GM21528 (cell line): ENCODE data around the gene HPF1.
"Not testable (repeated sequence)": the region's sequence is repeated elsewhere in the genome, so short reads cannot be mapped to it uniquely, and the experiment has no call there.

Experiments used
- ATAC-seq: cut with Tn5 transposase; IDR thresholded peaks from one replicate; pipeline ENCODE4 v1.9.1; 2021; ENCODE audit warnings: mild to moderate bottlenecking, moderate library complexity; ENCODE audit not compliant: unreplicated experiment, low FRiP score

The HPF1 gene

DNA sequence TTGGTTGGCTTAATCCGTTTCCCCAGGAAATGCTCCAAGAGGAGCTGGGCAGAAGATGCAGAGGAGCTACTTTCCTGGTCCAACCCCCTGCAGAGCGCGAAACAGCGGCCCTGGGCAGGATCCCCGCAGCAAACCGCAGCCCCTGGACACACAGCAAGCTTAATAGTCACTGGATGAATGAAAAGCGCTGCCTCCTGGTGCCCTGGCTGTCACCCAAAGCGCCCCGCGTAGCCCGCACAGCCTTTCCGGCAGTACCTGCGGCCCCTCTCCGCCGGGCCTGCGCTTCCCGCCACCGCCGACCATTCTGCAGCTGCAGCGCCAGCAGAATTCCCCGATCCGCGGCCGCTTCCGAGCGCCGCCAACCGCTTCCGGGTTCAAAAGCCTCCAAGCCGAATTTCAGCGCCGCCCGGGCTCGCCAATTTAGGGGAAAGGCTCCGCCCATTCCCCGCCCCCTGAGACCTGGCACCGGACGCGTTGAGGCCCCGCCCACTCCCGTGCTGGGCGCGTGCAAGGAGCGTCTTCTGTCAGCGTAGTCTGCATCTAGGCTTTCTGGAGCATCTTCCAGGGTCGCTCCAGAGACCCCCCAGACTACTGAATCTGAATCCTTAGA lies at the start of gene HPF1:
Gene HPF1 (minus strand): TSS at position 370 of the 610 bp plus-strand sequence. CDS start 67 bp downstream, at position 303.
- ATAC-seq, result peak; percentile 95

DNA sequence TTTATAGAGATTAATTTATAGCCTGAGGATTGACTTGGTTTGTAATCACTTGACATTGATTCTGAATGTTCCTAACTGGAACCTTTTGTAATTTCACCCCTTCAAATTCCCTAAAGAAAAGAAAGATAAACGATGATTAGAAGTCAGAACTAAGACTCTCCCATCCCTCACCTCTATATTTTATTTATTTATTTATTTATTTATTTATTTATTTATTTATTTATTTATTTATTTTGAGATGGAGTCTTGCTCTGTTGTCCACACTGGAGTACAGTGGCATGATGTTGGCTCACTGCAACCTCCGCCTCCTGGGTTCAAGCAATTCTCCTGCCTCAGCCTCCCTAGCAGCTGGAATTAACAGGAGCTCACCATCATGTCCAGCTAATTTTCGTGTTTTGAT lies 49.0 kb upstream of the HPF1 start:
- ATAC-seq, result not testable (repeated sequence)

DNA sequence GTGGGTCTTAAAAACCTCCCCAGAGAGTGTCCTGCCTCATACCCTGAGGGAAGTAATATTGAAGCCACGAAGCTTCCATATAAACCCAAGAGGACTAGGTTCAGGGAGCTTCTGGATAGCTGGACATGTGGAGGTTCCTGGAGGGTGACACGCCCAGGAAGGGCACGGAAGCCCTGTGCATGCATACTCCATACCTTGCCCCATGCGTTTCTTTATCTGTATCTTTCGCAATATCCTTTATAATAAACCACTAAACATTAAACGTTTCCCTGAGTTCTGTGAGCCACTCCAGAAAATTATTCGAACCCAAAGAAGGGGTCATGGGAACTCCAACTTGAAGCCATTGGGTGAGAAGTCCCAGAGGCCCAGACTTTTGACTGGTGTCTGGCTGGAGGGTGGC lies 45.7 kb upstream of the HPF1 start:
- no peak for ATAC-seq

DNA sequence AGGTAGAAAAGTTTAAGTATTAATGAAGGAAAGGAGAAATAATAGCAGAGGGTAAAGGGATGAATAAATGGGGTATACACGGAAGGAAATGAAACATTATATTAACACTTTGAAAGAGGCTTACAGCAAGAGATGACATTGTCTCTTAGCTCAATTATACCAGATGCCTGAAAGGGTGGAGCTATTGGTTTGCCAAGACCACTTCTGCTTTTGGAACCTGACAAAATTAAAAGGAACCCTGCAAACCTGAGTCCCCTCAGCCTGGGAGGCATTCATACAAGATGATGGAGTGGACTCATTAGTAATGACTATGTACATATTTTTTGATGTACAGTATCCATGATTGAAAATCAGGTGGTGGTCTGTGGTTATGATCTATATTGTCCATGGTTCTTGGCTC lies 45.1 kb upstream of the HPF1 start:
- no peak for ATAC-seq

DNA sequence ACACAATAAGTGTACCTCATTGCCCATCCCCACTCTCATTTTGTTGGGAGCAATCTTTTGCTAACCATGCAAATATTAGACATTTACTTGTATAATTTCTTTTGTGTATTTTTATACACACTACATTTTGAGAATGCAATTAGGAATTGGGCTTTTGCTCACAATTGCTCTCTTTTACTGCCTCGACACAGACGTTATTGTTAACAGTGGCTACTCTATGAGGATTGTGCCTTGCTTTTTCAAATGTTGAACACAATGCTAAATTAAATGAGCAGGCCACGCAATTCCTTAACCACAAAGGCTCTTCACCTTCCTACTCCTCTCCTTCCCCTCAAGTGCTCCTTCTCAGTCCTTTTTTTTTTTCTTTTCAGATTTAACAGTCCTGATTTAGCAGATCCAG lies 42.8 kb upstream of the HPF1 start:
- no peak for ATAC-seq

DNA sequence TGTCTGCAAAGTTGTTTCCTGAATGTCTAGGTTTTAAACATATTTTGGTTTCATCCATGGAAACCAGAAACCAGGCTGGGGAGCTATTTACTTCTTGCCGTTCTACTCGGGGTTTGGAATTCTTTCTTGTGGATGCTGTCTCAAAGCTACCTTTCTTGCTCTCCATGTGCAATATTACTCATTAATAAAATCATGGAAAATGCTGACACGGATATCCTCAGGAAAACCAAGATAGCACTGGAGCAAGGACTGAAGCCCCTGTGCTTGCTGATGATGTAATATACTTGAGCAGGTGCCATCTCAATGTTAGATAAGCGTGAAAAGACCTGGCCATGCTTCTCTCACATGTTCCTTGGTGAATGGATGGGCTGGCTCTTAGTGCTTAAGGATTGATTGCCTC lies 41.5 kb upstream of the HPF1 start:
- ATAC-seq, result no peak

DNA sequence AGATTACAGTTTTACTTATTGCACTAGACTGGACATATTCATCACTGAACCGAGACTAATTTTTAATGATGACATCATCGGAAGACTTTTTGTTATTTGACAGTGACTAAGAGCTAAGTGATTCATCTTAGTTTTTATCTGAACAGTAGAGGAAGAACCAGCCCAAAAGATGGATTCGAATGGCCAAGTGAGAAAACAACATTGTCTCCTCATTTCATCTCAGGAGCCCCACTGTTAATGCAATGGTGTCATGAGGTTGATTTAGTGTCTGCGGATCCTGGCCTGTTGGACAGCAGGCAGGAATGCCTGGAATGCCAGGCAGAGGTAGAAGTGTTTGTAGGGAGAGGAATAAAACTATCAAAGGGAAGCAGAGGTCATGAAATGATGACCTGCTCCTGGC lies 37.8 kb upstream of the HPF1 start:
- no peak for ATAC-seq

DNA sequence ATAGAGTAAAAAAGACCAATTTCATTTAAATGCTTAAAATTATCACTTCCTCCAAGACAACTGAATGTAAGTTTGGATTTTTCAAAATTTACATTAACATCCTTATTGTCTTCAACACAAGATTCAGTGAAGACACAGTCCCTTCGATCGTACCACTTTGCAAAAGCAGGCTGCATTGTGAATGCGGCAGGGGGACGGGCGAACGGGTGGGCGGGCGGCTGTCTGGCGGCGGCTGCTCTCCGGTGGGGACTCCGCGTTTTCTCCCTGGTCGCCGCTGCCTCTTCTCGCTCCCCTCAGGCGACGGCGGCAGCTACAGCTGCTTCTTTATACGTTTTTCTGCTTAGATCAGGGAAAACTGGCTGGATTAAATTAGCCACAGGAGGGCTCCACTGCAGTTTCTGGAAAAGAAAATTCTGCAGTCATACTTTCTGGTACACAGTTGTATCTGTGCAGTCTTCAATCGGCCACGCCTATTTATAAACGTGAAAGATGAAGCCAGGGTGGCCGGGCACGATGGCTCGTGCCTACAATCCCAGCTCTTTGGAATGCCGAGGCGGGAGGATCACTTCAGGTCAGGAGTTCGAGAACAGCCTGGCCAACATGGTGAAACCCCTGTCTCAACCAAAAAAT lies 33.9 kb upstream of the HPF1 start:
- ATAC-seq, result no peak

DNA sequence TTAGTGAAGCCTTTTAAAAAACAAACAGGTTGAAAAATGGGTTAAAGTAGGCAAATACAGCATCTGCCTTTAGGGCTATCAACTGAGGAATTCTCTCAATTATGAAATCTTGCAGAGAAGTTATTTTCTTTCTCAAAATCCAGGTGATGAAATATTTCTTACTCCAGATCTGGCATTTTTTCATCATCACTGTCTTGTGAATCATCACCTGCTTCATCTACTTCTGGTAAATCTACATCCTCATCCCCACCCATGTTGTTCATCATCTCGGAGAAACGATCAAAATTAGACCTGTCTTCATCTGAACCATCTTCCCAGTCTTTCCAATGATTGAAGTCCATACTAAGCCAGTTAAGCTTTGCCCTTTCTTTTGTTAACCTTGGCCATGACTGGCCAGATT lies 33.3 kb upstream of the HPF1 start:
- ATAC-seq, result no peak

DNA sequence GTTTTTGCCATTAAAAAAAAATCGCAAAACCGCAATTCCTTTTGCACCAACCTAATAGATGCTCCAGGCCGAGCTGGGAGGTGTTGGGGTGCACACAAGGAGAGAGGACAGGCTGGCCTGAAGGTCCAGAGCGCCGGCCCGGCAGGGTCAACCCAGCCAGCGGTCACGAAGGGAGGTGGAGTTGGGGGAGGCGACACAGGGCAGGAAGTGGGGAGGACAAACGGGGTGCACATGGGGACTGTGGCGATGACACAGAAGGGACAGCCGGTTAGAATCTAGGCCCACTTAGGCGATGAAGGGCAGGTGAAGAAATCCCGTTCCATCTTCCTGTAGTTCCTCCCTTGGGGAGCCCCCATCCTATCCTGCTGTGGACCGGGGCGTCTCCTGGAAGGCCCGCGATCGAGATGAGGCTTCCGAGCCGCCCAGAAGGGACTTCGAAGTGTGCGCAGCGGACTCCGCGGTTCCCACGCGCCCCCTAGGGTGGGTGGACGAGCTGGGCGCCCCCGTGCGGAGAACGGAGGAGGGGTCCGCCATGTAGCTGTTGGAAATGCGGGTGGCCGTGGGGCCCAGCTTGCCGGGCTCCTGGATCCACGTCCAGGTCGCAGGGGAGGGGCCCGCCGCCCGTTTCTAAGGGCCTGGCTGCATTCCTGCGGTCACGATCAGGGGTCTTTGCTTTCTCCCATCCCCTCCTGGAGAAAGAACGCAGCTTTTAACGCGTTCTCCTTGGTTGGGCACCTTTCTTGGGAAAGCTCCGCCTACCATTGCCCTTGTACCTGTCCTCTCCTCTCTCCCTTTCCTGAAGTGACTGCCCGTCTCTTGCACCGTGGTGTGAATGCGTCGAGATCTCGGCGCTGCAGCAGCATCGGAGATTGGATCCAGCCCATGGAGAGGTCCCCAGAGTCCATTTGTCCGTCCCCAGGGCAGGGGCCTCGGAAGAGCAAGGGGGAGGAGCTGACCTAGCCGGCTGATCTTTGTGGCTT lies 17.0 kb upstream of the HPF1 start:
- no peak for ATAC-seq

DNA sequence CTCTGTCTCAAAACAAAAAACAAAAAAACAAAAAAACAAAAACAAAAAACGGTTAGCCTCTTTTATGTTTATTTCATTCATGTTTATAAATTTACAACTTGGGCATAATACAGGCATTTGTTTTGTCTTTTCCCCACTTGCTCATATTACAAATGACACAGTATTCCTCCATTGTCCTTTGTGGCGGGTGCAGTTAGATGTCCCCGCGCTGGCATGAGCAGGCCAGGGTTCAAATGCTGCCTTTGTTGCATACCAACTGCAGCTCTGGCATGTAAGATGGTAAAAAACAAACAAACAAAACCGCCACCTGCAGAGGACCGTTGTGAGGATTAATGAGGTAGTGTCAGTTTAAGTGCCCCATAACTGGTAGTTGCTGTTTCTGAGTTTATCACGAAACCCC lies 16.1 kb upstream of the HPF1 start:
- no peak for ATAC-seq

DNA sequence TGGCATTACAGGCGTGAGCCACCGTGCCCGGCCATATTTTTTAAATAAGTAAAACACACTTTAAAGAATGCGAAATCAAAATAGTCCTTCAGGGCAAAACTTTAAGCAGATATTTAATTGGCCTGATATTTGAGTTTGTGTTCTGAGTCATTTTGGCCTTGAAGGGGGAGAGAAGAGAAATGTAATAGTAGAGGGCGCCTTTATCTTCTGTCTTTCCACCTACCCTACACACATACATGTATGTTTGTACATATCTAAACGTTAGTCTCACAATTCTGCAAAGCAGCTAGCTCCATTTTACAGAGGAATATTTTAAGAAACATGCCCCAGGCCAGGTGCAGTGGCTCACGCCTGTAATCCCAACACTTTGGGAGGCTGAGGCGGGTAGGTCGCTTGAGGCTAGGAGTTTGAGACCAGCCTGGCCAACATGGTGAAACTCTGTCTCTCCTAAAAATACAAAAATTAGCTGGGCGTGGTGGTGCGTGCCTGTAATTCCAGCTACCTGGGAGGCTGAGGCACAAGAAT lies 13.9 kb upstream of the HPF1 start:
- not testable (repeated sequence) for ATAC-seq

DNA sequence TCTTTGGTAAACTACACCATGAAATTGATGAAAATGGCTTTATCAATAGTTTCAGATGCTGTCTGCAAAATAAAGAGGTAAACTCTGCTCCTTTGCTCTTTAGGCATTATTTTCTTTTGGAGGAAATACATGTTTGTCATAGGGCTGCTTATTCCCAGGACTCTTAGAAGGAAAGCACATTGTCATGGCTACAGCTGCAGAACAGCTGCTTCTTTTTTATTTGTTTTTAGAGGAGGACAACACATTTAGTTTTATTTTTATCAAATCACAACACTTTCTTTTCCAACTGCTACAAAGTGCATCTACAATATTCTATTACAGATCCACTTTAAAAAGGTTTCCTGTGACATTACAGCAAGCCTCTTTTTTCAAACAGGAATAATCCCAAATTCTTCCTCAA lies 12.7 kb upstream of the HPF1 start:
- ATAC-seq, result no peak

DNA sequence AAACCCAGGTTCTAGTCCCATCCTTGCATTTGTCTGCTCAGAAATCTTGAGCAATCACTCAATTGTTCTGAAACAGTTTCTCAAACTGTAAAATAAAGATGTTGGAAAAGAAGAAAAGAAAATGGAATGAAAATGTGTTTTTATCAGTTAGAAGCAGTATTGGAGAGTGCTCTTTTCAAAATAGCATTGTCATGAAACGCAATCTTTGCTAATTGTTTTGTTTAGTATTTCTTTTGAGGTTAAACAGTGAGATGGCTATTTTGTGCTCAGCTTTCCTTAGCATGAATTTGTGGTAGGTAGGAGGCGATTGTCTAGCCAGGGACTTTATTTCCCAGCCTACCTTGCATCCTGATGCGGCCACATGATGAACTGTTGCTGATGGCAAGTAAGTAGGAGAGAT lies 10.6 kb upstream of the HPF1 start:
- ATAC-seq, result no peak

DNA sequence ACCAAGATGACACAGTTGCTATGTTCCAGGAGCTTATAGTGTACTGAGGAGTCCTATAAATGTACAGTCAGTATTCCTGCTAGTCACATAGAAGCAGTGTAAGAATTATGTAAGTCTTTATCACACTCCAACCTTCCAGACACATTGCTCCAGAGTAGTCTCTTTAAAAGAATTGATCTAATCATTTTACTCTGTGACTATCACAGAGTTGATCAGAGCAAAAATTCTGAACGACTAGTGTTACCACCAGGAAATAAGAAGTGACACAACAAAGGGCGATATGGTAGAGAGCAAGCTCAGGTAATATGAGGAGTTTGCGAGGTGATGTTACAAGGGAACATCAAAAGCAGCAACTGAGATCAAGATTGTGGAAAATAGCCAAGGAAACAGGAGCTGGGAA lies 9.0 kb upstream of the HPF1 start:
- ATAC-seq, result no peak

DNA sequence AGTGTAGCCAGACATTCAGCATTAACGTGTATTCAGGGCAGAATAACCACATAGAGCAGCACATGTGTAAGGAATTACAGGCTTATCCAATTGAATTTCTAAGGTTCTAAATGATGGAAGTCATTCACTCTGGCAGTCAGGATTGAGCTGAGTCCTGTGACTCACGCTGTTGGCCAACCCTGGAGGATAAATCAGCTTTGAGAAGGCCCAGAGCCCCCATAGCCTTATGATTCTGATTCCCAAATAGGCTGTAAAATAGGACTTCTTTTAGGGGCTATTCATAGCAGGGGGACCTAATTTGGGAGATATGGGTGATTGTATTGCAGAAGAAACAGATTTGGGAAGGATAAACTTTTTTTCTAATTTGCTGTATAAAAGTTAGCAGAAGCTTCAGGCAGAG lies 8.1 kb upstream of the HPF1 start:
- no peak for ATAC-seq

DNA sequence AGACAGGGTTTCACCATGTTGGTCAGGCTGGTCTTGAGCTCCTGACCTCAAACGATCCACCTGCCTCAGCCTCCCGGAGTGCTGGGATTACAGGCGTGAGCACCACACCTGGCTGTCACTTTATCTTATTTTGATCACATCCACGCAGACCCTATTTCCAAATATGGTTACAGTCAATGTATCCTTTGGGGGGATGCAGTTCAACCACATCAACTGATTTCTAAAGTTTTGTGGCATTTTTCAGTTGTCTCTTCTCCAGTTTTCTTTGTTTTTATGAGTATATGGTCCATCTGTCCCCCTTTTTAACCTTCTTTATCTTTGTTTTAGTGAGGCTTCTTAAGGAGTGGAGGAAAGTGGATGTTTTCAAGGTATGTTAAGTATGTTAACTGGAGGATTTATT lies 4.1 kb upstream of the HPF1 start:
- ATAC-seq, result no peak

DNA sequence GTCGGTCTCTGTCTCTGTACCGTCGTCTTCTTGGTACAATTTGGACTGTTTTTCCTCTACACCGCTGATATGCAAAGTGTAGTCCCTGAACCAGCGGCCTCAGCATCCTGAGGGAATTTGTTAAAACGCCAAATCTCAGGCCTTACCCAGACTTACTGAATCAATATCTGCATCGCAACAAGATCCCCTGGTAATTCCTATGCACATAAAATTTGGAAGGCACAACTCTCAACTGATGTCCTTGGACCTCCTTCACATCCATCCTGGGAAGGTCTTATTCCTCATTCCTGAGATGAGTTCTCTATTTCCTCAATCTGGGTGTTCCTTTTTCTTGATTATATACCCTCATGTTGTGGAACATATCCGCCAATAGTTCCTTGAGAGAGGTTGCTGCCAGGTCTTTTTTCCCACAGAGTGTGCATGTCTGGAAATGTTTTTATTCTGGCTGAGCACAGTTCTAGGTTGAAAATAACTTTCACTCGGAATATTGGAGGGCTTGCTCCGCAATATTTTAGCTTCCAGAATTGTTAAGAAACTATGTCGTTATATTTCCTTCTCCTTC lies 738 bp upstream of the HPF1 start:
- no peak for ATAC-seq

DNA sequence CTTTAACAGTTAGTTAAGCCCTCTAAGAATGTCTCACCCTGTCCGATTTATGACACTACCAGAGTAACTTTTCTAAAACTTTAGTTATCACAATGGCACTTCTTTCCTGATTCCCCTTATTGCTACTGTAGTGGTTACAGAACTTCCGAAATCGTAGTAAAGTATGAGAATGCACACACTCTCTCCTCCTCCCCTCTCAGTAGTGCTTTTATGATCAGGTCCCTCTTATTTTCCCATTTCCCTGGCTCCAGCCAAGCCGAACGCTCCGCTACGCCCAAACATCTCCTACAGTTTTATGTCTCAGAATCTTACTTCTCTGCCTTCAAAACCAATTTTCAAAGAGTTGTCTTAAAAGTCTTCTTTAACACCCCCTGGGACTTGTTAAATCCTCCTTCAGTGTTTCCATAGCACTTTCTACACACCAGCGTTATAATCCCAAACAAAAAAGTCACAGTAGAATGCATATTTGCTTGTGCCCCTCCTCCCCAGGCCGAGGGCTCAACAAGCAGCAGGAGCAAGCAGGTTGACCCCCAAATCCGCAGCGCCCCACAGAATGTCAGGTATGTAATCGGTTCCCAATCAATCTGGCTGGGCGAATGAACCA lies 671 bp downstream of the HPF1 start:
- ATAC-seq, result peak; percentile 23

DNA sequence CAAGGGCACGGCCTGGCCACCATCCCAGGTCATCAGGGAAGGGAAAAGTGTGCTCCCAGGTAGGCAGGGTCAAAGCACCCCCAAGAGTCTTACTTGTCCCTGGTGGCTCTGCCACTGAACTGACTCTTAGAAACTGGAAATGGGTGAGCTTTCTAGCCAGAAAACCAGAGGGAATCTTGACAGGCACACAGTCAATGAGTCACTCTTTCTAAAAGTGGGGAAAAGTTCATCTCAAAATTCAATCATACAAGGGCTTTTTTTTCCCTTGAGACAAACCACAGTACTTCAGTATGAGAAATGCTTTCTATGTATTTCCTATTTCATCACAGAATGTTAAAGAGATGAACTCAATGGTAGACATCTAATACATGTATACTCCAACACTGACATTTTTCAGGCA lies 12.5 kb downstream of the HPF1 start:
- ATAC-seq, result no peak

DNA sequence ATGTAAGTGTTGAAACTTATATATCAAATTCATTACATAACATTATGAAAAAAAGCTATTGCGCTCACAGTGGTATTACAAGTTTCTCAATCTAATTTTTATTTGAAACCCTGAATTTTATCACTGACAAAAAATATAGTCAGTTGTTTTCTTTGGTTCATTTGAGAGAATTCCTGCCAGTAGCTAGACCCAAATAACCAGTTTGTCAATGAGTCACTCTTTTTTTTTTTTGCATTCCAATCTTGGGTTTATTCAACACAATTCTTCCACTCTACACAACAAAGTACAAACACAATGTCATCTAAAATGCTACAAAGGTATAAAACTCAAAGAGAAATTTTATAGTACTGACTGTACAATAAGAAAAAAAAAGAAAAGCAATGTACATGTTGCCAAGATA lies 13.1 kb downstream of the HPF1 start:
- ATAC-seq, result no peak
